ENCODE data around the gene TJAP1. TPM values are rescaled to one million over a fixed set of nuclear protein-coding genes. Genes with fewer than 3 reads are reported as not detected.
"Not testable (repeated sequence)": the region's sequence is repeated elsewhere in the genome, so short reads cannot be mapped to it uniquely, and the experiment has no call there.

TJAP1 gene
- total RNA-seq, 2 donors from 2014 or later, result 15.8 to 22.0 TPM

- Histone ChIP-seq H3K27me3 (peaks cover 0 to 6% of the 10 kb centered on the region in 2 donors), H3K4me1 (peaks cover 0 to 20% of the 10 kb centered on the region in 2 donors), H3K9me3 (no peaks in the 10 kb centered on the region), H3K27ac (no peak overlapping the region), H3K4me3 (peak overlapping the region; percentile 38 to 58), H3K36me3 (peaks cover 9% of the 10 kb centered on the region)
- no peak for DNase-seq (ENCODE audit: low spot score)
- TF ChIP-seq, protein P1, sequence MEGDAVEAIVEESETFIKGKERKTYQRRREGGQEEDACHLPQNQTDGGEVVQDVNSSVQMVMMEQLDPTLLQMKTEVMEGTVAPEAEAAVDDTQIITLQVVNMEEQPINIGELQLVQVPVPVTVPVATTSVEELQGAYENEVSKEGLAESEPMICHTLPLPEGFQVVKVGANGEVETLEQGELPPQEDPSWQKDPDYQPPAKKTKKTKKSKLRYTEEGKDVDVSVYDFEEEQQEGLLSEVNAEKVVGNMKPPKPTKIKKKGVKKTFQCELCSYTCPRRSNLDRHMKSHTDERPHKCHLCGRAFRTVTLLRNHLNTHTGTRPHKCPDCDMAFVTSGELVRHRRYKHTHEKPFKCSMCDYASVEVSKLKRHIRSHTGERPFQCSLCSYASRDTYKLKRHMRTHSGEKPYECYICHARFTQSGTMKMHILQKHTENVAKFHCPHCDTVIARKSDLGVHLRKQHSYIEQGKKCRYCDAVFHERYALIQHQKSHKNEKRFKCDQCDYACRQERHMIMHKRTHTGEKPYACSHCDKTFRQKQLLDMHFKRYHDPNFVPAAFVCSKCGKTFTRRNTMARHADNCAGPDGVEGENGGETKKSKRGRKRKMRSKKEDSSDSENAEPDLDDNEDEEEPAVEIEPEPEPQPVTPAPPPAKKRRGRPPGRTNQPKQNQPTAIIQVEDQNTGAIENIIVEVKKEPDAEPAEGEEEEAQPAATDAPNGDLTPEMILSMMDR (IDR thresholded peaks at IDR 0.05), result peak in 1 of 2 donors; percentile 26
Measured at GRCh38 chr6:43454696-43455530, 22.5 kb upstream of the TJAP1 start.

GRCh38 chr6:43455531-43456428 is 21.6 kb upstream of the TJAP1 start, which contains the start of gene DLK2:
Gene DLK2, minus strand, starts transcription at chr6:43455548. Its CDS starts 723 bp downstream, at chr6:43454825.
- peaks cover under 1% of the 10 kb centered on the region for H3K36me3 ChIP-seq
- TF ChIP-seq, protein P1 (IDR thresholded peaks at IDR 0.05), result no peak
- H3K4me3 ChIP-seq, result peak within 1 kb of the TSS; percentile 38 to 58
- no peak within 1 kb of the TSS for H3K27ac ChIP-seq
- H3K9me3 ChIP-seq, result no peaks in the 10 kb centered on the region
- no peak for DNase-seq (ENCODE audit: low spot score)
- H3K27me3 ChIP-seq, result peaks cover 0 to 6% of the 10 kb centered on the region in 2 donors
- H3K4me1 ChIP-seq, result peaks cover 0 to 20% of the 10 kb centered on the region in 2 donors

- Histone ChIP-seq H3K4me1 (peaks cover 0 to 20% of the 10 kb centered on the region in 2 donors), H3K27me3 (peaks cover 0 to 6% of the 10 kb centered on the region in 2 donors), H3K36me3 (no peaks in the 10 kb centered on the region), H3K9me3 (no peaks in the 10 kb centered on the region), H3K27ac (no peak overlapping the region), H3K4me3 (no peak overlapping the region)
- TF ChIP-seq, protein P1 (IDR thresholded peaks at IDR 0.05), result no peak
- no peak for DNase-seq (ENCODE audit: low spot score)
Measured at GRCh38 chr6:43457643-43458042, 19.7 kb upstream of the TJAP1 start.

GRCh38 chr6:43458154-43458553 is 19.2 kb upstream of the TJAP1 start:
- H3K4me1 ChIP-seq, result peaks cover 0 to 20% of the 10 kb centered on the region in 2 donors
- not testable (repeated sequence) for H3K36me3 ChIP-seq; H3K27me3 ChIP-seq; DNase-seq (ENCODE audit: low spot score); H3K4me3 ChIP-seq; H3K27ac ChIP-seq; H3K9me3 ChIP-seq

DNA sequence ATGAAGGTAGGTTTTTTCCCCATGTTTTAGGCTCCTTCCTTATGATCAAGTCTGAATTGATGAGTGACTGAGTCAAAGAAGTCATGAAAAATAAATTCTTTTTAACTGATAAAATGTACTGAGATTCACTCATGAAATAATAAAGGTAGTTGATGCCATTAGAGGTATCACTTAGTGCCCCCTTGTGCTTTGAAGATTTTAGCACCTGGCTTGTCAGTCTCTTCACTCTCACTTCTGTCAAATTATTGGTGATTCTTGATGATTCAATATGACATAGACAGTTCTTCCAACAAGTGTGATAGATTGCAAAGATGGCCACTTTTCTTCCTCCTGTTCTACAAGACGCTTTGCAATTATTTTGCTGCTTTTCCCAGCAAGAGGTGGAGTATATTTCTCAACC is 17.8 kb upstream of the TJAP1 start:
- no peak for DNase-seq (ENCODE audit: low spot score)
- no peaks in the 10 kb centered on the region for H3K9me3 ChIP-seq
- H3K27ac ChIP-seq, result no peak overlapping the region
- peaks cover 0 to 16% of the 10 kb centered on the region in 2 donors for H3K4me1 ChIP-seq
- H3K27me3 ChIP-seq, result peaks cover 0 to 6% of the 10 kb centered on the region in 2 donors
- H3K4me3 ChIP-seq, result no peak overlapping the region
- no peaks in the 10 kb centered on the region for H3K36me3 ChIP-seq
- TF ChIP-seq, protein P1 (IDR thresholded peaks at IDR 0.05), result no peak

- TF ChIP-seq, protein P1 (IDR thresholded peaks at IDR 0.05), result no peak
- Histone ChIP-seq H3K4me3 (no peak overlapping the region), H3K36me3 (no peaks in the 10 kb centered on the region), H3K27ac (no peak overlapping the region), H3K27me3 (peaks cover 0 to 6% of the 10 kb centered on the region in 2 donors), H3K9me3 (no peaks in the 10 kb centered on the region), H3K4me1 (peaks cover 0 to 11% of the 10 kb centered on the region in 2 donors)
- DNase-seq (ENCODE audit: low spot score), result no peak
Measured at GRCh38 chr6:43460032-43460431, 17.3 kb upstream of the TJAP1 start.
